MG63 (cell line): ENCODE data around the gene KCNQ1. TPM values are rescaled to one million over a fixed set of nuclear protein-coding genes. Genes with fewer than 3 reads are reported as not detected.

Experiments
- DNase-seq: peaks from one replicate; pipeline ENCODE4 v3.0.0-alpha.2; 2020
- H3K27me3 ChIP-seq: fragments of 250-450 bp; sonication (Bioruptor Pico); 2 replicates; pipeline ENCODE4 v1.5.1; 2020; ENCODE audit warnings: mild to moderate bottlenecking, moderate library complexity
- H3K36me3 ChIP-seq: fragments of 250-450 bp; sonication (Bioruptor Pico); 2 replicates; pipeline ENCODE4 v1.5.1; 2020; ENCODE audit warnings: mild to moderate bottlenecking, moderate library complexity
- H3K4me3 ChIP-seq: fragments of 250-450 bp; sonication (Bioruptor Pico); 2 replicates; pipeline ENCODE4 v1.5.1; 2020; ENCODE audit warnings: mild to moderate bottlenecking, moderate library complexity
- H3K9me3 ChIP-seq: fragments of 250-450 bp; sonication (Bioruptor Pico); 2 replicates; pipeline ENCODE4 v1.5.1; 2020; ENCODE audit warnings: mild to moderate bottlenecking, moderate library complexity
- total RNA-seq: library from RNA; depleted of rRNA; stranded (reverse); fragments of >200 nt; shearing (Covaris generic); gene quantifications from 2 replicates; pipeline ENCODE4 v1.2.3, GENCODE V29; 2014; ENCODE audit warnings: low replicate concordance

Gene KCNQ1
- total RNA-seq, 1 experiment from 2014 or later, result not detected

- Histone ChIP-seq H3K27me3 (no peaks in the 10 kb centered on the region), H3K9me3 (no peaks in the 10 kb centered on the region), H3K36me3 (no peaks in the 10 kb centered on the region), H3K4me3 (no peak overlapping the region)
- DNase-seq, result no peak
These were observed 346.9 kb downstream of the KCNQ1 start for GRCh38 chr11:2791521-2792380.

DNA sequence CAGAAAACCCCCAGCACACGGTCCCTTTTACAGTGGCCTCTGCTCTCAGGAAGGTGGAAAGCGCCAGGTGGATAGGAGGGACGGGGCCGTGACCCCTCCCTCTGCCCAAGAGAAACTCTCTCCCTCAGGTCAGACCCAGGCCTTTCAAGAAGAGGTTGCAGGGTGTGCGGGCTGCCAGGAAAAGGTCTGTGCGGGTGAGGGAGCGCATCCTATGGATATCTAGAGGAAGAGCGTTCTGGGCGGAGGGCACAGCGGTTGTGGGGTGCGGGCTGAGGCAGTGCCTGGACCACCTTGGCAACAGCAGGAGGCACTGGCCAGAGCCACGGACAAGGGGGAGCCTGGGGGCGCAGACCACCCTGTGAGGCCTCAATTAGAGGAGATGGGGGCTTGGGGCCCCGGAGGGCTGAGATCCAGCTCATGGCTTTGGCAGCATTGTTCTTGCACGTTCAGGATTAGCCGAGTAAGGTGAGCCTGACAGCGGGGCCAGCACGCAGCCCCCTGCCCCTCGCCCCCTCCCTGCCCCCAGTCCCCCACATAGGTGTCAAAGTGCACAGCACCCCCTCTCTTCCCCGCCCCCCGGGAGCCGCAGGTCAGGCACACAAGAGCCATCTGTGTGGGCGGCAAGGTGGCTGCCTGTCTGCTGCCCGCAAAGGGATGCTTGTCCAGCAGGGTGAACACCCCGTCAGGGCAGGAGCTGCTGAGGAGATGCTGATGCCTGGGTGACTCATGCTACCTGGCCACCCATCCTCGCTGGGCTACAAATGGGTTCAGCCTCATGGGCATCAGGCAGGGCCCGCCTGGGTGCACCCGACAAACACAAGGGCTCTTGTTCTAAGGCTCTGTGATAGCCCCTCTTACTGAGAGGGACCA lies 347.8 kb downstream of the KCNQ1 start:
- H3K9me3 ChIP-seq, result no peaks in the 10 kb centered on the region
- H3K4me3 ChIP-seq, result no peak overlapping the region
- no peaks in the 10 kb centered on the region for H3K36me3 ChIP-seq
- DNase-seq, result no peak
- H3K27me3 ChIP-seq, result no peaks in the 10 kb centered on the region

- Histone ChIP-seq H3K36me3 (no peaks in the 10 kb centered on the region), H3K9me3 (no peaks in the 10 kb centered on the region), H3K4me3 (no peak overlapping the region), H3K27me3 (no peaks in the 10 kb centered on the region)
- no peak for DNase-seq
These were observed 348.9 kb downstream of the KCNQ1 start for GRCh38 chr11:2793701-2794045.

GRCh38 chr11:2794046-2794967 lies 349.5 kb downstream of the KCNQ1 start:
- Histone ChIP-seq H3K4me3 (no peak overlapping the region), H3K27me3 (no peaks in the 10 kb centered on the region), H3K9me3 (no peaks in the 10 kb centered on the region), H3K36me3 (no peaks in the 10 kb centered on the region)
- DNase-seq, result no peak

DNA sequence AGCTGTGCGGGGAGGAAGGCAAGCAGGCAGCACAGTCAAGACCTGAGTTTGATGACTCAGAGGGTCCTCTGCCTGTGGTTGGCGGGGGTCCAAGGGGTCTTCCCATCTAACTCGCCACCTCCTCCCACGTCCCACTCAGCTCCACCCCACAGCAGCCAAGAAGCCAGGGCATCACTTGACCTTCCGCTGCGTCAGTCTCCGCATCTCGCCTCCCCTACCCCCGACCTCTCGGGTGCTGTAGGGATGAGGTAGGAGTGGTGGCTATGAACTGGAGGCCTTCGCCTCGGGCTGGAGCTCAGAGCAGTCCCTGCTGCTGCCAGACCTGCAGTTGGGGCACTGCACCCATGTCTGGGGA lies 350.1 kb downstream of the KCNQ1 start:
- DNase-seq, result no peak
- H3K27me3 ChIP-seq, result no peaks in the 10 kb centered on the region
- H3K9me3 ChIP-seq, result no peaks in the 10 kb centered on the region
- H3K4me3 ChIP-seq, result no peak overlapping the region
- no peaks in the 10 kb centered on the region for H3K36me3 ChIP-seq

GRCh38 chr11:2795491-2795991 lies 350.7 kb downstream of the KCNQ1 start:
- Histone ChIP-seq H3K36me3 (no peaks in the 10 kb centered on the region), H3K9me3 (no peaks in the 10 kb centered on the region), H3K27me3 (no peaks in the 10 kb centered on the region), H3K4me3 (no peak overlapping the region)
- no peak for DNase-seq

DNA sequence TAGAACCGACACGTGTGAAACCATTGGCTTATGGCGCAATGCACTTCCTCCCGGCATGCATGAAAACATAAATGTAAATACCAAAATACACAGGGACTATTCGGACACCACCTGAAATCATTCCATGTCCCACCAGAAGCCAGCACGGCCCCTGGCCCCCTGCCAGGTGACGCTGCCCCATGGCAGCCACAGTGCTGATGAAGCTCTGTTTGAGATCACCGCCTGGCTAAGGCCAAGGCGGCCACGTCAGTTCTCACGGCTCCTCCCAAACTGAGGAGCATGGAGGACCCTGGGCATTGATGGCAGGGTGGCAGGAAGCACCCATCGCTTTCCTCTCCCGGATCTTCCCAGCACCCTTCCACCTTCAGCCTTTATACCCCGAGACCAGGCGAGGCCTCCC lies 351.3 kb downstream of the KCNQ1 start:
- no peak for DNase-seq
- Histone ChIP-seq H3K36me3 (no peaks in the 10 kb centered on the region), H3K4me3 (no peak overlapping the region), H3K27me3 (no peaks in the 10 kb centered on the region), H3K9me3 (no peaks in the 10 kb centered on the region)

GRCh38 chr11:2796508-2797113 lies 351.8 kb downstream of the KCNQ1 start:
- Histone ChIP-seq H3K9me3 (no peaks in the 10 kb centered on the region), H3K27me3 (no peaks in the 10 kb centered on the region), H3K4me3 (no peak overlapping the region), H3K36me3 (no peaks in the 10 kb centered on the region)
- no peak for DNase-seq

DNA sequence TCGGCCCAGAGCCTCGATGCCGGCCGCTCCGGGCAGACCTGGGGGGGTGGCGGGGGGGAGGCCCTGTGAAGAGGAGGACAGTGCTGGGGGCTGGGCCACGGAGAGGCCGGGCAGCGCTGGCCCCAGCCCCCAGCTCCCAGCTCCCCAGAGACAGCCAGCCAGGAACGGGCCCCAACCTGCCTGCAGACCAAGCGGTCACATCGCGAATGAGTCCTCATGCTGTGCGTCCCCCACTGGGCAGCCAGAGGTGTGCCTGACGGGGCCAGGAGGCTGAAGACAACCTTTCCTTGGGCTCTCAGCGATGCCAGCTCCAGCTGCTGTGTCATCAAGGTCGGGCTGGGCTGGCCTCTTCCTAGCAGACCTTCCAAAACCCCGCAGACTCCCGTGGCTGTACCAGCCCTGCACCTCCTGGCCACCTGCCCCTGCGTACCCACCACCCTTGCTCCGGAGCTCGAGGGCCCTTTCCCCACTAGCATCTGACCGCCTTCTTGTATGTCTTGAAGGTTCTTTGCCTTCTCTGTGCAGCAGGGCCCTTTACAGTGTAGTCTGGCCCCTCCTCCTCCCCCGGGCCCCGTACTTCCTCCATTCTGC lies 352.4 kb downstream of the KCNQ1 start:
- Histone ChIP-seq H3K9me3 (no peaks in the 10 kb centered on the region), H3K36me3 (no peaks in the 10 kb centered on the region), H3K27me3 (no peaks in the 10 kb centered on the region), H3K4me3 (no peak overlapping the region)
- DNase-seq, result no peak

DNA sequence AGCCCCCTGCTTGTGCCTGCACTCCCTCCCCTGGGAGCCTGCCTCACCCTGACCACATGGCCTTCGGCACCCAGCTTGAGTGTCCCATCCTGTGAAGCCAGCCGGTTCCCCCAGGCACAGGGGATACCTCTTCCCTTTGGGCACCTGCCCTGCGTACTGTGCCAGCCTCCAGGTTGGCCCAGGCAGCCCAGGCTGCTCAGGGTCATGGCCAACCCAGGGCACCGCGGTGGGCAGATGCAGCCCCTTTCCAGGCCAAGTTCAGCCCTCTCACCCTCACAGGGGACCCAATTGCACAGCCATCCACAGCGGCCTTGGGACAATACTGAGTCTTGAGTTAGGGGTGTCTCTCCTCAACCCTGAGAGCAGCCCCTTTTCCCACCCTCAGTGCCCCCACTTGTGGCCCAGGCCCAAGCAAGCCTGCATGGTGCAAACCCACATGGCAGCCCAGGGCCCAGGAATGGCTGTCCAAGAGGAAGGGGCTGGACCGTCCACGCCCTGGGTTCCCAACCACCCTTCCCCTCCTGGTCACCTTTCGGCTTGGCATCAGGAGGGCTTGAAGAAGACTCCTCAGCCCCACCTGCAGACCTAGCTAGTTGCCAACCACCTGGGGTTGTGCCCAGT lies 353.0 kb downstream of the KCNQ1 start:
- Histone ChIP-seq H3K4me3 (no peak overlapping the region), H3K27me3 (no peaks in the 10 kb centered on the region), H3K36me3 (no peaks in the 10 kb centered on the region), H3K9me3 (no peaks in the 10 kb centered on the region)
- no peak for DNase-seq

DNA sequence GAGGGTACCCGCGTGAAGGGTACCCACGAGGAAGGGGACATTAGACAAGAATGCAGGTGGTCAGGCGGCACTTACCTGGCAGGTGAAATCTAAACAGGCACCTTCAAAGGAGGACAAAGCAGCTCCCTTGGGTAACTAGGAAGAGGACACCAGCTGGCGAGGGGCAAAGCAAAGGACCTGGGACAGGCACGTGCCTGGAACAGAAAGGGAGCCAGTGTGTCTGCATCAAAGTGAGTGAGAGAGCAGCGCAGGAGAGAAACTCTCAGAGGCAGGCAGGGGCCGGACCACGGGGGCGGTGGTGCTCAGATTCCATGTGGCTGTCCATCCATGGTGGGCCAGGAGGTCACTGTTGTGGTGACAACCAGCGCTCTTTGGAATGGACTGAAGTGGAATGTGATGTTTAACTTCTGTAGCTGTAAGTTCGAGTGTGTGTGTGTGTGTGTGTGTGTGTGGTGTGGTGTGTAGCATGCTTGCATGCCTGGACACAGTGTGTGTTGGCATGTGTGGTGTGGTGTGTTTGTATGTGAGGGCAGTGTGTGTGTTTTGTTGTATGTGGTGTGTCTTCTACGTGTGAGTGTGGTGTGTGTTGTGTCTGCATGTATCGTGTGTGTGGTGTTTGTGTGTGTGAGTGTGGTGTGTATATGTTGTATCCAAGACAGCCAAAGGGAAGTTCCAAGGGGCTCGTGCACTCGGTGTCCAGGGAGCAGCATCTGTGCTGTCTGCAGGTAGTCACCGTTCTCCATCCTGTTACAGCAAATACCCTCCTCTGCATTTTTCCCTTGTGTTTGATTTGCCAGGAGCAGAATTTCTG lies 354.3 kb downstream of the KCNQ1 start:
- DNase-seq, result no peak

DNA sequence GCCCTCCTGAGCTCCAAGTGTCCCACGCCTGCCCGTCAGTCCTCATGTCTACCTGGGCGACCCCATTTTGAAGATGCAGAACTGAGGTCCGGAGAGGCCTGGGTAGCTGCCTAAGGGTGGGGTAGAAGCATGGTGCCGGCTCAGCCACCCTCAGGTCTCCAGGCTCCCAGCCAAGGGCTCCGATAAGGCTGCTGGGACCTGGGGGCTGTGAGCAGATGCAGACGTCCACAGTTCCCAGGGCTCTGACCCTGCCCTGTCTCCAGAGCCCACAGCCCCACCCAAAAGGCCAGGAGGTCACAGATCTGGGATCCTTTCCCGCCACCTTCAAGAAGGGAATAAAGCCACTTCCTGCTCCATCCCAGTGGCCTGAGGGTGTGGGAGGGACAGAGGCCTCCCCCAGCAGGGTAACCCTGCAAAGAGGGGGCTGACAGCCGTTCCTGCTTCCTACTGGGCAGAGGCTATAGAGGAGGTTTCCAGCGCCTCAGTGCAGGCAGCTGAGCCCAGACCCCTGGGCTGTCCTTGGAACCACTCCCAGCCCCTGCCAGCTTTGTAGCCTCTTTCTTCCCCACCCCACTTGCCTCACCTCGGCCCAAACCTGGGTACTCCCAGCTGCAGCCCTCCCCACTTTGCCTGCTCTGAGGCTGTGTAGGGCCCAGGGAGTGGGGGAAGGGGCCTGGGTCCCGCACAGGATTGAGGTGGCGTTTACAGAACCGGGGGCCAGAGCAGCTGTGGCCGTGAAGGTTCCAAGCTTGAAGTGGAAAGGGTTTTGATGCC lies 355.3 kb downstream of the KCNQ1 start:
- H3K36me3 ChIP-seq, result no peaks in the 10 kb centered on the region
- no peak for DNase-seq
- H3K9me3 ChIP-seq, result no peaks in the 10 kb centered on the region
- no peak overlapping the region for H3K4me3 ChIP-seq
- H3K27me3 ChIP-seq, result no peaks in the 10 kb centered on the region

More for the DNA sequence above, 354.3 kb downstream of the KCNQ1 start:
- Histone ChIP-seq H3K36me3 (no peaks in the 10 kb centered on the region), H3K4me3 (no peak overlapping the region), H3K27me3 (no peaks in the 10 kb centered on the region), H3K9me3 (no peaks in the 10 kb centered on the region)

DNA sequence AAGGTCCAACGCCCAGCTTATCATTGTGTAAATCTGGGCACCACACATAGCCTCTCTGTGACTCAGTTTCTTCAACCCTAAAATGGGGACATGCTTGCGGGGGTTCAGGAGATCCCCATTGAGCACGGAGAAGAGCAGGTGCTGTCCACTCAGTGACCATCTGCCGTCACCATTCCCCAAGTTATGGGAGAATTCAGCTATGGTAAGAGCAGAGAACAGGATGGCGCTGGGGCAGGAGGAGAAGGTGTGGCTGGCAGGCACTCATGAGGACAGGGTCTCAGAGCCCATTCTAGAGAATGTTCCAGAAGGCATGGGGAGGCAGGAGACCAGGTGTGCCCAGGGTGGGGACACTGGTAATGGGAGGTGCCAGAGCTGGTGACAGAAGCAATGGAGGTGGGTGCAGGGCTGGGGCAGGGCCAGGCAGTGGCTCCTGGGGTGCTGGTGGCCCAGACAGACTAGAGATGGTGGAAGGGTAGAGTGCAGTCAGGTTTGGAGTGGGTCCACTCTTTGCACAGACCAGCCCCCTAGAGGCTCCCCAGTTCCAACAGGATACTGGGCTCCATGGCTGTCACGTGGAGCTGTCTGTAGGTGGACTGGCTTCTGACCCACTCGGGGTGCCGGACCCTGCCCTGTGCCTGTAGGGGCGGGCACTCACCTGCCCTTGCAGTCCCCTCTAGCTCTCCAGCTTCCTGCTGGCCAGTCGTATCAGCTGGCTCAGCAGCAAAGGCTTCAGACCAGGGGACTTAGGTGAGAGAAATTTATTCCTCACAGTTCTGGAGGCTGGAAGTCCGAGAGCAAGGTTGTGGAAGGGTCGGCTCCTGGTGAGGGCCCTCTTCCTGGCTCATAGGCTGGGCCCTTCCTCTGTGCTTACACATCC lies 356.1 kb downstream of the KCNQ1 start:
- no peaks in the 10 kb centered on the region for H3K9me3 ChIP-seq
- H3K27me3 ChIP-seq, result no peaks in the 10 kb centered on the region
- H3K36me3 ChIP-seq, result no peaks in the 10 kb centered on the region
- H3K4me3 ChIP-seq, result no peak overlapping the region
- DNase-seq, result no peak
